GM21717 (cell line): ENCODE measurements around the gene TM9SF2.
"Not testable (repeated sequence)": the region's sequence is repeated elsewhere in the genome, so short reads cannot be mapped to it uniquely, and the experiment has no call there.

Experiments used
- ATAC-seq: cut with Tn5 transposase; IDR thresholded peaks from one replicate; pipeline ENCODE4 v1.9.1; 2021; ENCODE audit warnings: mild to moderate bottlenecking, moderate library complexity; ENCODE audit not compliant: unreplicated experiment

Gene TM9SF2, protein sequence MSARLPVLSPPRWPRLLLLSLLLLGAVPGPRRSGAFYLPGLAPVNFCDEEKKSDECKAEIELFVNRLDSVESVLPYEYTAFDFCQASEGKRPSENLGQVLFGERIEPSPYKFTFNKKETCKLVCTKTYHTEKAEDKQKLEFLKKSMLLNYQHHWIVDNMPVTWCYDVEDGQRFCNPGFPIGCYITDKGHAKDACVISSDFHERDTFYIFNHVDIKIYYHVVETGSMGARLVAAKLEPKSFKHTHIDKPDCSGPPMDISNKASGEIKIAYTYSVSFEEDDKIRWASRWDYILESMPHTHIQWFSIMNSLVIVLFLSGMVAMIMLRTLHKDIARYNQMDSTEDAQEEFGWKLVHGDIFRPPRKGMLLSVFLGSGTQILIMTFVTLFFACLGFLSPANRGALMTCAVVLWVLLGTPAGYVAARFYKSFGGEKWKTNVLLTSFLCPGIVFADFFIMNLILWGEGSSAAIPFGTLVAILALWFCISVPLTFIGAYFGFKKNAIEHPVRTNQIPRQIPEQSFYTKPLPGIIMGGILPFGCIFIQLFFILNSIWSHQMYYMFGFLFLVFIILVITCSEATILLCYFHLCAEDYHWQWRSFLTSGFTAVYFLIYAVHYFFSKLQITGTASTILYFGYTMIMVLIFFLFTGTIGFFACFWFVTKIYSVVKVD

DNA sequence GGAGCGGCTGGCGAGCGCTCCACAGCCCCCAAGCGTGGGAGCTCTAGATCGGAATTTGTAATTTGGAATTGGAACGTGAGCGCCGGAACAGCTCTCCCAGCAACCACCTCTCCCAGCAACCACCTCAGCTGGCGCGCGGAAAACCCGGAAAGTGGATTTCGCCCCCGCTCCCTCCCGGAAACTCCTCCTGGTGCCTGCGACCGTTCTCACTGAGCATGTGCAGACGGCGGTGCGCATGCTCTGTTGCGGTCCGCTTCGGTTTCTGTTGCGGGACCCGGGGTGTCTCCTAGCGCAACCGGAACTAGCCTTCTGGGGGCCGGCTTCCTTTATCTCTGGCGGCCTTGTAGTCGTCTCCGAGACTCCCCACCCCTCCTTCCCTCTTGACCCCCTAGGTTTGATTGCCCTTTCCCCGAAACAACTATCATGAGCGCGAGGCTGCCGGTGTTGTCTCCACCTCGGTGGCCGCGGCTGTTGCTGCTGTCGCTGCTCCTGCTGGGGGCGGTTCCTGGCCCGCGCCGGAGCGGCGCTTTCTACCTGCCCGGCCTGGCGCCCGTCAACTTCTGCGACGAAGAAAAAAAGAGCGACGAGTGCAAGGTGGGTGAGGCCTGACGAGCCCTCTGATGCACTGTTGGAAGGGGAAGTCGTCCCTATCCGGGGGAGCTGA lies at the start of gene TM9SF2:
TSS of gene TM9SF2 (plus strand) at position 289 of the 664 bp plus-strand sequence. CDS start at position 424, 135 bp downstream.
- ATAC-seq, result peak; percentile 52

DNA sequence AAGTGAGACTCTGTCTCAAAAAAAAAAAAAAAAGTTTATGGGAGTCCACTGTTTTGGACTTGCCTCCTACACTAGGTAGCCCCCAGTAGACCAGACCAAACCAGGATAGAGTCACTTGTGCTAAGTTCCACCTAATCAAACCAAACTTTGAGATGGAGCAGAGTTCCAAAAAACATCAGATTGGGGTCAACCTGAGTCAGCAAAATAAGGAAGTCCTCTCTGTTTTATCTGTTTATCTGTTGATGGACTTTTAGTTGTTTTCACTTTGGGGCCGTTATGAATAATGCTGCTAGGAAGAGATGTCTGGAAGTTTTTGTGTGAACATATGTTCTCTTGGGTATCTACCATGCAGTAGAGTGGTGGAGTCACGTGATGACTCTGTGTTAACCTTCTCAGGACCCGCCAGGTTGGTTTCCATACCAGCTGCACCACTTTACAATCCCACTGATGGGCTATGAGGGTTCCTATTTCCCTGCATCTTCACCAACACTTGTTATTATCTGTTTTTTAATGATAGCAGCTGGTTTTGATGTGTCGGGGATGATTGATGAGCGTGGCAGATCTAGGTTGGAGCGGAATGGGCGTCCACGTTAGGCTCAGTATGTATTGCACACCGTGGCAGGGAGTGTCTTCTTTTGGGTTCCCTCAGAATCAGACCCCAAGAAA lies 46.6 kb upstream of the TM9SF2 start:
- no peak for ATAC-seq

DNA sequence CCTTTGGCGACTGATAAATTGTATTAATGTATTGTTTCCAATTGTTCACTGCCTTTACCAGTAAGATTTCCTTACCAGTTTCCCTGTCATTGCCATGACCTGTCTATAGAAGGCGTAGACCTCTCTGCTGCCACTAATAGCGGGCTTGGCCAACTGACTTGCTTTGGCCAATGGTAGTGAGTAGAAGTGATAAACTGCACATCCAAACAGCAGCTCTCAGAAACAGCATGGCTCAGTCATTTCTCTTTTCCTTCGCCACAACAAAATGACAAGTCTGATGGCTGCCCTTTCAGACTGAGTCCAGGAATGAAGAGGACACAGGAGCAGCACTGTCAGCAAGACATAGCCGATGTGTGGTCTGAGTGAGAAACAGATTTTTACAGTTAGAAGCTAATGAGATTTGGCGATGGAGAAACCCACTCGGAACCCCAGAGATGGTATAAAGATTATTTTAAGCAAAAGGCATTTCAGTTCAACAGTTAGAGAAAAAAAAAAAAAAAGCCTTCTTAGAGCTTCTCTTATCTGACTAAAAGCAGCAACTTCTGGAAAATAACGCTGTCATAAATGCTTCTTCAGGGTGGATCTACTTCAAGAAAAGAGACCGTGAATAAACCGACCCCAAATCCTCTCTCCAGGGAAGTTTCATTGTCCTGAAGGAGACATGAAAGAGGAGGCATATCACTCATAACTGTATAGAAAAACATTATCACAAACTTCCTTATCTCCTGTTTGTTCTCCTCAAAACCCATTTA lies 42.0 kb upstream of the TM9SF2 start:
- no peak for ATAC-seq

DNA sequence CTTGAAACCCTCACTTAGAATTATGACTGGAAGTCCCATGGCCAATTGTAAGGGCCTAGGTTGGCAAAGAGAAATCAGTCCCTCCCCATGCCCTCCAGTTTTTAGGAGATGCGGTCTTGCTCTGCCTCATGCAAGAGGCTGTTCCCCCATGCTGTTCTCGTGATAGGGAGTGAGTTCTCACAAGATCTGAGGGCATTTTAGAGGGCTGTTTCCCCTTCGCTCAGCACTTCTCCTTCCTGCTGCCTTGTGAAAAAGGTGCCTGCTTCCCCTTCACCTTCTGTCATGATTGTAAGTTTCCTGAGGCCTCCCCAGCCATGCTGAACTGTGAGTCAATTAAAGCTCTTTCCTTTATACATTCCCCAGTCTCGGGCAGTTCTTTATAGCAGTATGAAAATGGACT lies 40.5 kb upstream of the TM9SF2 start:
- not testable (repeated sequence) for ATAC-seq

DNA sequence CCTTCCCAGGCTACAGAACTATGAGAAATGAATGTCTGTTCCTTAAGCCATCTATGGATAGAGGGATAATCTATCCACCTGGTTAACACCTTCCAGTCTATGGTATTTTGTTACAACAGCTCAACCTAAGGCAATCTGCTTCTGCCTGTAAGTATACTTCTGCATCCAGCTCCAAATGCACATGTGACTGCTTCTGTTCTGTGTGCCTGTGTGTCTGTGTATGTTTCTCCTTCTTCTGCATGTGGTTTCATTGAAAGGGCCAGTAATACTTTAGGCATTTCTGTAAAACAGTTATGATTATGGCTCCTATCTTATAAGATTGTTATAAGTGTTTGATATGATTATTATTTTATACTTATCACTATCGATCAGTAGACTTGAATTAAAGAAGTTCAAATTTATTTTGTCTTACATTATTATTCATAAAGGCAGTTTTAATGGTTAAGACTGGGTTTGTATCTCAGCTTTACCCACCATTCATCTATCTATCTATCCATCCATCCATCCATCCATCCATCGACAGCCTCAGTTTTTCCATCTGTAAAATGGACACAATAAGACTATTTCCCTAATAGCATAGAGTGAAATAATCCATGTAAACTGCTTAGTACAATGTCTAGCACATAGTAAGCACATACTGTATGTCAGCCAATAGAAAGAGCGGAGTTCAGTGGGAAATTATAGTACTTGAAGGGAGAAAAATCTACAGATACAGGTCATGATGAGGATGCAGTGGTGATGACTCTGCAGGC lies 37.5 kb upstream of the TM9SF2 start:
- ATAC-seq, result no peak

DNA sequence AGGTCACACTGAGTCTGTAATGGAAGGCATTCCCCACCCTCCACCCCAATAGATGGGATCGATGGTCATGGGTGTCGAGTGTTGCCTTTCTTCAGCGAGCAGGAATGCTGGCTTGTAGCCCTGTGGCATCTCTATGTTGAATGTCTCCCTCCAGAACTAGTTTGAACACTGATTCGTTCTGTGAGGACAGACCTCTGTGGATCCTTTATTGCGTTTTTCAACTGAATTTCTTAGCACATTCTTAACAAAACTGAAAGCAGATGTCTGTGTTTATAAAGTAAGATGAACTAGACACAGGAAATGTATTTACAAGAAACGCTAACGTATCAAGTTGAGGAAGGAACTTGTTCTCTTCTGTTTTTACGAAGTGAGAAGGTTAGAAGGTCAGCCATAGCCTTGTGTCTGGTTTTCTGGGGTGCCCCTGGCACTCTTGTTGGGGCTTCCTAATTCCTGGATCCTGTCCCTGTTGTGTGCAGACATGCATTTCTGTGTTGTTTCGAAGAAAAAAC lies 36.8 kb upstream of the TM9SF2 start:
- no peak for ATAC-seq

DNA sequence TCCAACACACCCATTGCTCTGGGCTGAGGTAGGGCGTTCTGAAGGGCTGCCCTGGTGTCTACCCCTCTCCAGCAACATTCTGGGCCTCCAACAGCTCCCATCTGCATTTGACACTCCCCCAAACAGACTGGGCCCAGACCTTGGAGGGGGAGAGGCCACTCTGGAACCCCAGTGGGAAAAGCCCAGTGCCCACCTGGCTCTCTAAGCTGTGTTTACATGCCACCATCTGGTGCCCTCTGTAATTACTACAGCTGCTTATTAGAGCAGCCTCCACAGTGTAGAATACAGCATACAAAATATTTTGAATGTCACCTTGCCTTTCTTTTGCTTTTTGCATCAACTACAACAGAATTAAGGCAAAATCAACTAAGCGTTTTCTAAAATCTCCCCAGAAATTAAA lies 35.8 kb upstream of the TM9SF2 start:
- ATAC-seq, result no peak

DNA sequence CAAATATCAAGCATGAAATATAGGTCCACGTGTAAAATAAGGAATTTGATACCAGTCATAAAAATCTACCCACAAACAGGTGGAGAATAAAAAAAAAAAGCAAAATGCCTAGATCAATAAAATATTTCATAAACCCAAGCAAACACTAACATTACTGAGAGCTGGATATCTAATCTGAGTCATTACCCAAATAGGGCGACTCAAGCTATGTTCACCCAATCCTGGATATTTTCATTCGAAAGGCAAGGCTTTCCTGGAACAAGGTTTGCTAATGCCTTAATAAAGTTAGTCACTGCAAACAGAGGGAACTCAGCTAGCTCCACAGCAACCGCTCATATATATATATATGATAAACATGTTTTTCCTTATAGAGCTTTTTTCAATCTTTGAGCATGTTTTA lies 33.5 kb upstream of the TM9SF2 start:
- ATAC-seq, result no peak

DNA sequence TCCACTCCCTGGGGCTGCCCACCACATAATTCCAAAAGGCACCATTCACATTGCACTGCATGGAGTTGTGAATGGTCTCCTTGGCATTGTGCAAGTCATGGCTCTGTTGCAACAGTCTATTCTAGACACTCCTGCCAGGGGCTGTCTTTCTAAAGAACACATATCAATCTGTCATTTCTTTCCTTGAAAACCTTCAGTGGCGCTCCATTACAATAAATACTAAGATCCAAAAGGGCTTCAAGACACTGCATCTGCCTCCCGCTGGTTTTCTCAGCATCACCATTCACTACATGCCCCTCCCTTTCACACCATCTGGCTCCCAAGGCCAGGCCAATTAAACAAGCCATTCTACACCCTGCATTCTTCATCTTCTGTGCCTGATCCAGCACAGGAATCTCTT lies 32.2 kb upstream of the TM9SF2 start:
- no peak for ATAC-seq

DNA sequence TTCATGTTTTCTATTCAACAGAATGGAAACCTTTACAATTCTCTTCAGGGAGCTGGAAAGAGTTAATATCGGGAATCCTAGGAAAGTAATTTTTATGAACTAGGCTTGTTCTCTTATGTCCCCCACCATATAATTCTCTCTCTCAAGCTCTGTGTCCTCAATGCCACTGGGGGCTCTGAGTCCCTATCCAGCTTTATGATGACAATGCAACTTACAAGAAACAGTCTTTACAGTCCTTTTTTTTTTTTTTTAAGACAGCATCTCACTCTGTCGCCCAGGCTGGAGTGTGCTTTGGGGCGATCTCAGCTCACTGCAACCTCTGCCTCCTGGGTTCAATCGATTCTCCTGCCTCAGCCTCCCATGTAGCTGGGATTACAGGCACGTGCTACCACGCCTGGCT lies 31.2 kb upstream of the TM9SF2 start:
- no peak for ATAC-seq

DNA sequence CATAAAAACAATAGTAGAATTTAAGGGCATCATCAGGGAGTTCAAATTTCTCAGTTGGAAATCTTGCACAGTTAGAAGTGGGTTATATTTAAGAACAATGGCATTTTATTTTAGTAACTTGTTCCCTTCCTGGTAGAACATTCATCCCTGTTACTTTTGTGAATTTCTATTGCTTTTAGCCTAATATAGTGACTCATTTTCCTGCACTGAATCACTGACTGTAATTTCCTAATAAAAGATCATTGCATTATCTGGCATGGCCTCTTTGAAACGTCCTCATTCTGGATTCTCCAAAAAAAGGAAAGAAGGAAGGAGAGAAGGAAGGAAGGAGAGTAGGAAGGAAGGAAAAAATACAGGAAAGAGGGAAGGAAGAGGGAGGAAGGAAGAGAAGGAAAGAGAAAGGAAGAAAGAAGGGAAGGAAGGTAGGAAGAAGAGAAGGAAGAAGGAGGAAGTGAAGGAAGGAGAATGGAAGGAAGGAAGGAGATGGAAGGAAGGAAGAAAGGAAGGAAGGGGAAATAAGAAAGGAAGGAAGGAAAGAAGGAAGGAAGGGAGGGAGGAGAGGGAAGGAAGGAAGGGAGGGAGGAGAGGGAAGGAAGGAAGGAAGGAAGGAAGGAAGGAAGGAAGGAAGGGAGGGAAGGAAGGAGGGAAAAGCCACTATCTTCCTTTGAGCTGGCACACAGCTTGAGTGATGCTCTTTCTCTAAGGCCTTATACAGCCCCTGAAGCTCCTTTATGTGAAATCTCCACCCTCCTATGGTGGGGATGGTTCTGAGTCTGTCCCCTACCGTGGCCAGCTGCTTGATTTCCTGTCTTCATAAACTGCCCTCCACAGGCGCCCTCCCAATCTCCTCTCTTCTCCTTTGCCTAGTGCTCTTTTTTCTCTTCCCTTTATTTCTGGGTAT lies 29.8 kb upstream of the TM9SF2 start:
- no peak for ATAC-seq

DNA sequence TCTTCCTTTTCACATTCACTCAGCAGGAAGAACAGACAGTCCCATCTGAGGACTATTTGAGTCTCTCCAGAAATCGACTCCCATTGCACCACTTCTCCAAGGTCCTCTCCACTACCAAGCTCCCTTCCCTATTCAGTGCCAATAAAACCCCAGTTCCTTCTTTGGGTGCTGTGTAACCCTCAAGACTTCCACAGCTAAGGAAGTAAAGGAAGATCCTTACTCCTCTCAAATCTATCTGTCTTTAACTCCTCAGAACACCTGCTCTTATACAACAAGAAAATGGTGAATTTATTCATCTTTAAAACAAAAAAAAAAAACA lies 29.2 kb upstream of the TM9SF2 start:
- no peak for ATAC-seq

DNA sequence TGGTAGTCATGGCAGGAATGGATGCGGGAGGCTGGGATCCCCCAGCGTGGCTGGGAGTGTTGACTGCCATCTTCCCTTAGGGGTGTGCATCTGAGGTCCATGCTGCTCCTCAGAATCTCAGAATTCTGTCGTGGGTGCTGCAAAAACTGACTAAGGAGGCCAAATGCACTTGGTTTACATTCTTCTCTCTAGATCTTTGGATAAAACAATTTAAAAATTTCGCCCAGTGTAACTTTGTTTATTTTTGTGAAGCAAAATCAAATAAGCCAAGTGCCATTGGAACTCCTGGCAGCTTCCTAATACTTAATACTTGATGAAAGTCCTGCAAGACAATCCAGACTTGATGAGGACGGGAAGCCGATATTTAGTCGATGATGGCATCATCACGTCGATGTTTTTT lies 27.8 kb upstream of the TM9SF2 start:
- ATAC-seq, result no peak

DNA sequence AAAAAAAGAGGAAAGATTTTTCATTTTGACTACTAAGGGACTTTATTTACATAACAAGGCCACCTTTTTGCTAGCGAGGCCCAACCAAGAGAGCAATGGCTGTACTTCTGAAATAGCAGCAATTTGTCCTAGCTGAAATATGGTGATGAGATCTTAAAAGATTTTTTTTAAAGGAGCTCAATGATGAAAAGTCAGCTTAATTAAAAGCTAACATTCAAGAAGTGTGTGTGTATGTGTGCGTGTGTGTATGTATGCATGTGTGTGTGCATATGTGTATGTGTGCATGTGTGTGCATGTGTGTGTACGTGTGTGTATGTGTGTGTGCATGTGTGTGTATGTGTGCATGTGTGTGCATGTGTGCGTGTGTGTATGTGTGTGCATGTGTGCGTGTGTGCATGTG lies 24.6 kb upstream of the TM9SF2 start:
- no peak for ATAC-seq

DNA sequence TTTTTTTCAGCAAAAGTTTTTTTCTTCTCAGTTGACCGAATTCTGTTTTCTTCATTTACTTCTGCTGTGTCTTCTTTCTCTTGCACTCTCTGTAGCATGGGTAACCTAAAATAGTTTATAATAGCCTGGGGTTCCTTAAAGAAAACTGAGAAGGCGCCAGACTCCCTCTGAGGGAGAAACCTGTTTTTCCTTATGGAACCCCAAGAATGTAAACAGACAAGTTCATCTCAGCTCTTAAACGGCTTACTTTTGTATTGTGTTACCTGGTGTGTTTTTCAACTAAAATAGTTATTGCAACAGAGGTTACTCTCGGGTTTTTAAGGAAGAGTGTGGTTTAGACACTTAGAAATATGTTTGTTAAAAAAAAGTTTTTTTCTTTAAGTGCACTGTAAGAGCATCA lies 23.8 kb upstream of the TM9SF2 start:
- no peak for ATAC-seq

DNA sequence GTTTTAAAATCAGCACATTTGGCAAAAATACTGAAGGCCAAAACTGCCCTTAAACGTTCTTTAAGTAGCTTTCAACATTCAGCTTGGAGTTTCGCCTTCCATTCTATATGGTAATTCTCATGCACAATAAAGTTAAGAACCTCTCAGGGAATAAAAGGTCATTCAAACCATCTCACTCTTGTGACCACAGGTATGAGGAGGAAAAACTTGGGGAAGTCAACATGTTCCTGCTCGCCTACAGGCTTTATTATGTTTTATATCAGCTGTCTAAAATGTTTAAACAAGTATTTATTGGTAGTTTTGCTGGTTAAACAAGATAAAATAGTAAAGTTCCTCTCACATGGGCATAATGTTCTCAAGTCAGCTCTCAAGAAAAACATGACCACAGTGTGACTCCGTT lies 19.9 kb upstream of the TM9SF2 start:
- no peak for ATAC-seq

DNA sequence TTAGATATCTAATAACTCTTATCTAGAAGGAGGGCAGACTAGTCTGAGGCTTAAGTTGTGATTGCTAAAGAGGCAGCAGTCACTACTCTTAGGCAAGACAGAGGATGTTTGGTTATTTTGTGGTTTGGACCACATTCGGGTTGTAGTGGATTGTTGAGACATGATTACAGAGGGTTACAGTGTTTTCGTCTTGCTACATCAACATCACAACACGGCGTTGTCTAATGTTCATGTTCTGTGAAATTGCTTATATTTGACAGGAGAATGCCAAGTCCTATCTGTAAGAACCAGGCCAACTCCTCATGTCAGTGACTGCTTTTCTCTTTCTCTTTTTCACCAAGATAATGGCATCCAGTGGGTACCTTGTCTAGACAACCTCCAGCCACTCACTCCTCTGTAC lies 16.8 kb upstream of the TM9SF2 start:
- no peak for ATAC-seq

DNA sequence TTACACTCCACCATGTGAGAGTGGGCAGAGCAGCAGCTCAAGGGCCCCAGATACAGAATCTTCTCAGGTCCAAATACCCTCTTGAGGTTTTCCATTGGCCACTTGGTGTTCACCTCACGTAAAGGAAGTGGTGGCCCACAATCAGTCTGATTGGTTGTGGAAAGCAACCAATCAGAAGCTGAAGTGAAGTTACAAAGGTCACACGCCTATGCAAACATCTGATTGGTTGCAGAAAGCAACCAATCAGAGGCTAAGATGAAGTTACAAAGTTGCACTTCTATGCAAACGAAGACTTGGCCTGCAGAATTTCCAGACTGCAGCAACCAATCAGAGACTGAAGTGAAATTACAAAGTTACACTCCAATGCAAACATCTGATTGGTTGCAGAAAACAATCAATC lies 14.3 kb upstream of the TM9SF2 start:
- no peak for ATAC-seq

DNA sequence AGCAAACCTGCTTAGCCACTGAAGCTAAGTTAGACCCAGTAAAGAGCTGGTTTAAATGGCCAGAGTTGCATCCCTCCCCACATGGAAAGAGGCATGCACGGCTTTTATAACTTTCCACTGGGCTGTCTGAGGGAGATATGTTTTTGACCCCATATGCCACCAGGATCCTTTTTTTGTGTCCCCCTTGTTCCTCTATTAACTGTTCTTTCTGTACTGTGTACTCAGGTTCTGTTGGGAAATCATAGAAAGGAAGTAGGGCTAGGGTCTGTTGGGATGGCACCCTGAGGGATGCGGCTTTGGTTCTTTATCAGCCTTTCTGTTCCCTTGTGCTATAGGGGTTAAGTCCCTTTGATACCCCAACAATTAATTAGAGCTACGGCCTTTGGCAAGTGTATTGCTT lies 12.2 kb upstream of the TM9SF2 start:
- no peak for ATAC-seq
